Measurements from ENCODE around the gene ASAP3. TPM values are rescaled to one million over a fixed set of nuclear protein-coding genes. Genes with fewer than 3 reads are reported as not detected.

Gene ASAP3
- total RNA-seq, 1 donor from 2014 or later = 11.5 TPM

DNA sequence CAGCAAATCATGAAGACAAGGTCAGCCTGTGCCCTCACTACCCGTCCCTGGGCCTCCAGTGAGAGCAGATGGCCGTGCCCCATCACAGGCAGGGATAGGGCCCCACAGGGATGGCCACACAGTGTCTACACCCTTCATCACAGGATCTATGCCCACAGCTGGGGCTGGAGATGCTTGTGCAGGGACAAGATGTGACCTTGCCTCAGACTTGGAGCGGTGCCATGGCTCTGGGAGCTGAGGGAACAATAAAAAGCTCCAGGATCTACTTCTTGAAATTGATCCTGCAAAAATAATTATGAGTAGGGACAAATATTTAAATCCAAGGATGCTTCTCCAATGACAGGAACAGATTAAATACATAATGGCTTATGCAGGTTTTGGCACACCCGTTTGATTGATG lies 34.0 kb downstream of the ASAP3 start:
- no peak overlapping the region for H3K4me3 ChIP-seq (ENCODE audit: low read depth, low read length)
- no peak for DNase-seq (ENCODE audit: low read depth)

GRCh38 chr1:23449306-23449705 lies 34.7 kb downstream of the ASAP3 start:
- DNase-seq (ENCODE audit: low read depth) = no peak
- TF ChIP-seq, protein P1, sequence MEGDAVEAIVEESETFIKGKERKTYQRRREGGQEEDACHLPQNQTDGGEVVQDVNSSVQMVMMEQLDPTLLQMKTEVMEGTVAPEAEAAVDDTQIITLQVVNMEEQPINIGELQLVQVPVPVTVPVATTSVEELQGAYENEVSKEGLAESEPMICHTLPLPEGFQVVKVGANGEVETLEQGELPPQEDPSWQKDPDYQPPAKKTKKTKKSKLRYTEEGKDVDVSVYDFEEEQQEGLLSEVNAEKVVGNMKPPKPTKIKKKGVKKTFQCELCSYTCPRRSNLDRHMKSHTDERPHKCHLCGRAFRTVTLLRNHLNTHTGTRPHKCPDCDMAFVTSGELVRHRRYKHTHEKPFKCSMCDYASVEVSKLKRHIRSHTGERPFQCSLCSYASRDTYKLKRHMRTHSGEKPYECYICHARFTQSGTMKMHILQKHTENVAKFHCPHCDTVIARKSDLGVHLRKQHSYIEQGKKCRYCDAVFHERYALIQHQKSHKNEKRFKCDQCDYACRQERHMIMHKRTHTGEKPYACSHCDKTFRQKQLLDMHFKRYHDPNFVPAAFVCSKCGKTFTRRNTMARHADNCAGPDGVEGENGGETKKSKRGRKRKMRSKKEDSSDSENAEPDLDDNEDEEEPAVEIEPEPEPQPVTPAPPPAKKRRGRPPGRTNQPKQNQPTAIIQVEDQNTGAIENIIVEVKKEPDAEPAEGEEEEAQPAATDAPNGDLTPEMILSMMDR (conservative IDR thresholded peaks at IDR 0.05; ENCODE audit: low read depth, low read length) = no peak
- H3K4me3 ChIP-seq (ENCODE audit: low read depth, low read length) = no peak overlapping the region

More for the DNA sequence above, 34.0 kb downstream of the ASAP3 start:
- TF ChIP-seq, protein P1 (conservative IDR thresholded peaks at IDR 0.05; ENCODE audit: low read depth, low read length) = no peak

- H3K4me3 ChIP-seq (ENCODE audit: low read depth, low read length) = no peak overlapping the region
- TF ChIP-seq, protein P1 (conservative IDR thresholded peaks at IDR 0.05; ENCODE audit: low read depth, low read length) = no peak
- no peak for DNase-seq (ENCODE audit: low read depth)
Observed at GRCh38 chr1:23448846-23449245, 35.1 kb downstream of the ASAP3 start.

GRCh38 chr1:23446661-23447310 lies 37.2 kb downstream of the ASAP3 start:
- DNase-seq (ENCODE audit: low read depth) = no peak
- TF ChIP-seq, protein P1 (conservative IDR thresholded peaks at IDR 0.05; ENCODE audit: low read depth, low read length) = no peak
- H3K4me3 ChIP-seq (ENCODE audit: low read depth, low read length) = no peak overlapping the region

GRCh38 chr1:23444596-23445390 lies 39.2 kb downstream of the ASAP3 start:
- no peak for DNase-seq (ENCODE audit: low read depth)
- TF ChIP-seq, protein P1 (conservative IDR thresholded peaks at IDR 0.05; ENCODE audit: low read depth, low read length) = no peak
- no peak overlapping the region for H3K4me3 ChIP-seq (ENCODE audit: low read depth, low read length)

- TF ChIP-seq, protein P1 (conservative IDR thresholded peaks at IDR 0.05; ENCODE audit: low read depth, low read length) = no peak
- no peak overlapping the region for H3K4me3 ChIP-seq (ENCODE audit: low read depth, low read length)
- DNase-seq (ENCODE audit: low read depth) = no peak
Observed at GRCh38 chr1:23444104-23444533, 39.9 kb downstream of the ASAP3 start.

All from epithelial cell of proximal tubule (primary cell).